ENCODE measurements around the gene LRRC73. TPM values are rescaled to one million over a fixed set of nuclear protein-coding genes. Genes with fewer than 3 reads are reported as not detected.
"Not testable (repeated sequence)": the region's sequence is repeated elsewhere in the genome, so short reads cannot be mapped to it uniquely, and the experiment has no call there.

LRRC73 gene, protein sequence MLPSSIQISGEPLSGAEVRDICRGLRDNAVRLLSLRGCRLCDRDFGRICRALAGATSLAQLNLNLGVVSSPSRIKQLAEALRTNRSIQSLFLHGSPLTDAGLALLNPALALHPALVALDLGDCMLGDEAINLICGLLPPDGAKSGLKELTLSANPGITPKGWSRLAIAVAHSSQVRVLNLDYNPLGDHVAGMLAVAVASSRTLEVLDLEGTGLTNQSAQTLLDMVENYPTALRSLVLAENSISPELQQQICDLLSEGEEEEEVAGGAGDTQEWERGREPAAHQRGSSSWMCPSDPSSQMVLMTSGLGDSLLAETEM
- 1 to 10 TPM in 1 of 5 donors, under 1 TPM in 1, not detected in 3; 0.55 to 1.0 TPM for total RNA-seq
- under 1 TPM; 0.30 to 0.31 (median 0.31) TPM for polyA plus RNA-seq
- long read RNA-seq, donor 1 = 0 reads
- long read RNA-seq, donor 2 = 0 reads
- long read RNA-seq, donor 3 = 0 reads
- long read RNA-seq, donor 4 = 0 reads
- long read RNA-seq, donor 5, partial matches to known transcripts = 0 of 1 reads
- long read RNA-seq, donor 5, other reads (novel, unspliced or antisense) = 0 of 1 reads
- long read RNA-seq, donor 6, partial matches to known transcripts = 0 of 2 reads
- long read RNA-seq, donor 6, other reads (novel, unspliced or antisense) = 0 of 2 reads
- long read RNA-seq, donor 7 = 0 reads
- long read RNA-seq, donor 8 = 0 reads
- long read RNA-seq, donor 9 = 0 reads
- long read RNA-seq, donor 10 = 0 reads

DNA sequence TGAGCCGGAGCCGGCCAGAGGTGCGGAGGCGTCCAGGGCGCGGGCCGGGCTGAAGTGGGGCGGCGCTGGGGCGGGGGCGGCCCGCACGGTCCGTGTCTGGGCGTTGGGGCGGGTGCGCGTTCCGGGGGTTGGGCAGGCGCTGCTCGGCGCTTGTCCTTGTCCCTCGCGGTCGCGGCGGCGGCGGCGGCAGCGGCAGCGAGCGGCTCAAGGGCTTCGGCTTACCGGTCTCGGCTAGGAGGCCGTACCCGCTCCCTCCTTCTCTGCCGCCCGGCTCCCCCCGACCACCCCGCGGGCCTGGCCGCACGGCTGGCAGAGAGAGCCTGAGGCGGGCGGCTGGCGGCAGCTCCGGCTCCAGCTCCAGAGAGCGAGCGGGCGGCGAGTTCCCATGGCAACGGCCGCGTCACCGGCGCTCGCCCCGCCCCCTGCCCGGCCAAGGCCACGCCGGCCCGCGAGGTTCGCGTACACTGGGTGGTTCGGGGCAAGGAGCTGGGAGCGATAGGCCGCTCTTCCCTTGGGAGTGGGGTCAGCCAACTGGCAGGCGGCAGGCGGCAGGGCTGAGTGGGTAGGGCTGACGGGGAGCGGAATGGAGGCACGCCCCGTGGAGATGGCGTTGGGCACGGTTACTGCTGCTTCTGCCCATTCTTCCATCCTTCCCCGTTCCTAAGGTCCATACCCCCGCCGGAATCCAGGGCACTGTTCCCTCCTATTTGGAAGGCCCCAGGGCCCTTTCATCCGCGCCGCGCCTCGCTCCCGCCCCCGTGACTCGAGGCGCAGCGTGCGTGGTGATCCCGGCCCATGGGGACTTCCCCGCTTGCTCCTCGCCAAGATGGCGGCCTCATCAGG, at the start of gene LRRC73:
Gene LRRC73, minus strand, starts transcription at position 363 of the 843 bp plus-strand sequence. CDS start 561 bp downstream, outside the sequence.
- intact Hi-C loops (cut with DNase I; ENCODE audit: low total_unique reads) = loop anchor here (5.0 to 10.0 kb wide), 2 partner anchors 58 to 245 kb away; no protein-coding TSS in a partner anchor
- peak within 1 kb of the TSS; percentile 73 to 89 (median 77) for H3K4me3 ChIP-seq
- H3K4me1 ChIP-seq = peaks cover 32 to 62% (median 51%) of the 10 kb centered on the region in 4 donors
- H3K27me3 ChIP-seq = peaks cover 0 to 28% (median 11%) of the 10 kb centered on the region in 3 donors
- H3K36me3 ChIP-seq = peaks cover 38 to 54% (median 53%) of the 10 kb centered on the region in 4 donors
- DNase-seq = peak; percentile 91 to 96
- 3 to 24% (median 5%) methylated on average over 17 to 94 of the region's 96 CpGs for WGBS, 5 donors
- H3K9me3 ChIP-seq = no peaks in the 10 kb centered on the region
- TF ChIP-seq, protein P1, sequence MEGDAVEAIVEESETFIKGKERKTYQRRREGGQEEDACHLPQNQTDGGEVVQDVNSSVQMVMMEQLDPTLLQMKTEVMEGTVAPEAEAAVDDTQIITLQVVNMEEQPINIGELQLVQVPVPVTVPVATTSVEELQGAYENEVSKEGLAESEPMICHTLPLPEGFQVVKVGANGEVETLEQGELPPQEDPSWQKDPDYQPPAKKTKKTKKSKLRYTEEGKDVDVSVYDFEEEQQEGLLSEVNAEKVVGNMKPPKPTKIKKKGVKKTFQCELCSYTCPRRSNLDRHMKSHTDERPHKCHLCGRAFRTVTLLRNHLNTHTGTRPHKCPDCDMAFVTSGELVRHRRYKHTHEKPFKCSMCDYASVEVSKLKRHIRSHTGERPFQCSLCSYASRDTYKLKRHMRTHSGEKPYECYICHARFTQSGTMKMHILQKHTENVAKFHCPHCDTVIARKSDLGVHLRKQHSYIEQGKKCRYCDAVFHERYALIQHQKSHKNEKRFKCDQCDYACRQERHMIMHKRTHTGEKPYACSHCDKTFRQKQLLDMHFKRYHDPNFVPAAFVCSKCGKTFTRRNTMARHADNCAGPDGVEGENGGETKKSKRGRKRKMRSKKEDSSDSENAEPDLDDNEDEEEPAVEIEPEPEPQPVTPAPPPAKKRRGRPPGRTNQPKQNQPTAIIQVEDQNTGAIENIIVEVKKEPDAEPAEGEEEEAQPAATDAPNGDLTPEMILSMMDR (IDR thresholded peaks at IDR 0.05) = no peak
- TF ChIP-seq POLR2AphosphoS5 (IDR thresholded peaks at IDR 0.05) = peak in 2 of 3 donors; percentile 38 to 87
- H3K27ac ChIP-seq = peak within 1 kb of the TSS; percentile 81 to 89 (median 83)

DNA sequence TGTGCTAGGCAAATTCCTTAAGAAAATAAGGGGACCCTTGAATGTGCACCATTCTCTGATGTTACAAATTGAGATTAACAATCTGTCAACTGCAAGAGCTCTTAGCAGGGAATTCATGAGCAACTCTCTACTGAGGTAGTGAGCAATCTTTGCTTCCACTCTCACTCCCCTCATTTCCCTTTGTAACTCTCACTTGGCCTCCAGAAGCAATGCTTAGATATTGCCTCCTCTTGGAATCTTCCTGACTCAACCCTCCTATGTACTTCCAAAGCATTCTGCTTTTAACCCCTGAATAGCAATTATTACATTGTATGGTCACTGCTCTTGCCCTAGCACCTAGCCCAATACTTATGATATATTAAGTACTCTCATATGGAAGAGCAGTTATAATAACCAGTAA, 49.2 kb upstream of the LRRC73 start:
- TF ChIP-seq, protein P1 (IDR thresholded peaks at IDR 0.05) = no peak
- TF ChIP-seq POLR2A (IDR thresholded peaks at IDR 0.05) (no peak), POLR2AphosphoS5 (IDR thresholded peaks at IDR 0.05) (no peak), EP300 (IDR thresholded peaks at IDR 0.05) (no peak)
- Histone ChIP-seq H3K27ac (no peak overlapping the region), H3K36me3 (peaks cover 76 to 100% (median 100%) of the 10 kb centered on the region in 4 donors), H3K4me3 (no peak overlapping the region), H3K27me3 (no peaks in the 10 kb centered on the region), H3K4me1 (no peaks in the 10 kb centered on the region), H3K9me3 (no peaks in the 10 kb centered on the region)
- DNase-seq = no peak
- intact Hi-C loops (cut with DNase I; ENCODE audit: low total_unique reads) = no loop called here

DNA sequence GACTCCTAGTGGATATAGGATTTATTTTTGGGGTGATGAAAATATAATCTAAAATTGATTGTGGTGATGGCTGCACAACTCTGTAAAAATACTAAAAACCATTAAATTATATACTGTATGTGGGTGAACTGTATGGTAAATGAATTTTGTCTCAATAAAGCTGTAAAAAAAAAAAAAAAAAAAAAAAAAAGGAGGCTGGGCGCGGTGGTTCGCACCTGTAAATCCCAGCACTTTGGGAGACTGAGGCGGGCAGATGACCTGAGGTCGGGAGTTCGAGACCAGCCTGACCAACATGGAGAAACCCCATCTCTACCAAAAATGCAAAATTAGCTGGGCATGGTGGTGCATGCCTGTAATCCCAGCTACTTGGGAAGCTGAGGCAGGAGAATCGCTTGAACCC, 47.5 kb upstream of the LRRC73 start:
- H3K27ac ChIP-seq; H3K4me1 ChIP-seq; H3K9me3 ChIP-seq; intact Hi-C loops (cut with DNase I; ENCODE audit: low total_unique reads); H3K4me3 ChIP-seq; H3K27me3 ChIP-seq; DNase-seq: not testable (repeated sequence)
- WGBS, 5 donors = 93 to 97% (median 96%) methylated on average over 7 of the region's 7 CpGs
- H3K36me3 ChIP-seq = peaks cover 74 to 100% (median 100%) of the 10 kb centered on the region in 4 donors

DNA sequence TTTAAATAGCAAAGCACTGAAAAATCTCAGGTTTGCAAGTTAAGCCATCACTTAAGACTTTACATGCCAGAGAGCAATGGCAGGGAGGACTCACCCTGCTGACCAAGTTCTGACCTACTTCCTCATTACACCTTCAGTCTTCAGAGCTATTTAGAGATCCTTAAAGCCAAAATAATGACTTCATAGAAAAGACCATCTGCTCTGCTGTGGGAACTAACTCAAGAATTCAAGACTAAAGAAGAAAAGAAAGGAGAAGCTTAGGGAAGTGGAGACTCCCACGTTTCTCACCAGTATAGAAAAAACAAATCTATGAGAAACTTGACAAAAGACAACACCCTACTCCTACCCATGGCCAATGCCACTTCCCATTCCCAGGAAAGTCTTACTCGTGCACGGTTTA, 37.1 kb upstream of the LRRC73 start:
- Histone ChIP-seq H3K4me3 (no peak overlapping the region), H3K27me3 (no peaks in the 10 kb centered on the region), H3K9me3 (no peaks in the 10 kb centered on the region), H3K4me1 (no peaks in the 10 kb centered on the region), H3K36me3 (peaks cover 63 to 100% (median 100%) of the 10 kb centered on the region in 4 donors), H3K27ac (no peak overlapping the region)
- TF ChIP-seq, protein P1 (IDR thresholded peaks at IDR 0.05) = no peak
- no peak for TF ChIP-seq POLR2A (IDR thresholded peaks at IDR 0.05)
- TF ChIP-seq EP300 (IDR thresholded peaks at IDR 0.05) = no peak
- TF ChIP-seq POLR2AphosphoS5 (IDR thresholded peaks at IDR 0.05) = no peak
- WGBS, 5 donors = 86 to 91% (median 89%) methylated on average over 3 of the region's 3 CpGs
- intact Hi-C loops (cut with DNase I; ENCODE audit: low total_unique reads) = no loop called here
- DNase-seq = no peak
